ENCODE data around the gene HDDC2. TPM values are rescaled to one million over a fixed set of nuclear protein-coding genes. Genes with fewer than 3 reads are reported as not detected.

HDDC2 gene, protein sequence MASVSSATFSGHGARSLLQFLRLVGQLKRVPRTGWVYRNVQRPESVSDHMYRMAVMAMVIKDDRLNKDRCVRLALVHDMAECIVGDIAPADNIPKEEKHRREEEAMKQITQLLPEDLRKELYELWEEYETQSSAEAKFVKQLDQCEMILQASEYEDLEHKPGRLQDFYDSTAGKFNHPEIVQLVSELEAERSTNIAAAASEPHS
- total RNA-seq (2014; rRNA removed; shearing (Covaris generic)) = 195 and 198 TPM in 2 replicates
- polyA plus RNA-seq (2015; cell fraction: cytosol; rRNA removed) = 122 and 135 TPM in 2 replicates
- 69.3 and 87.8 TPM in 2 replicates for polyA plus RNA-seq (2015; cell fraction: nucleus; rRNA removed)

- peak; percentile 64 for DNase-seq (ENCODE audit: low read depth, low spot score)
Measured at GRCh38 chr6:125301435-125302391, at the start of gene HDDC2. Gene HDDC2 (minus strand): TSS chr6:125301967. CDS start chr6:125301932, 35 bp downstream.

DNA sequence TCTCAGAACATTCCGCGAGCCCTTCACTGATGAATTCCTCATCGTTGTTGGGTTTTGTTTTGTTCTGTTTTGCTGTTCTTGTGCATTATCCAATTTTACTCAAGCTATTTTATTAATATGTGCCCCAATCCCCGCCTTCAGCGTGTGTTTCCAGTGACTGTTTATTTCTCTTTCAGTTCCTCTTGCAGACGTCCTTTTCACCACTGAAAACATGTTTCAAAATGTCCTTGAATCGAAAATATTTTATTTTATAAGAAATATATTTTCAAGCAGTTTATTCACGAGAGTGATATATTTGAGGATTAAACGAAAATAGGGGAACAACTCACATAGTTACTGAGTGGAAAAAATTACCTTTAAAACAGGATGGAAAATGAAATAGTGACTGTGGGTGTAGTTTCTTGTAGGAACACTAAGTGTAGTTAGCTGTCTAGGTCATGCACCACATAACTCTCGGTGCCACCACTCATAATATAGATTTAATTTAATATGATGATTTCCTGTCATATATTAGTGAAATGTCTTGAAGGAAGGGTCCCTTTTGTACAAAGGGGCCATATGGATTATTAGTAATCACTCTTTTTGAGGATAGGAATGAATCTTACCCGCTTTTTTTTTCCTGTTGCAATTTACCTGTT is 45.3 kb upstream of the HDDC2 start:
- in situ Hi-C loops (cut with HindIII; ENCODE audit: low pct_unique_long_range_greater_than_20kb, low sequenced_read_pairs) = no loop called here
- no peak for DNase-seq (ENCODE audit: low read depth, low spot score)

More at GRCh38 chr6:125301435-125302391, at the start of gene HDDC2:
- in situ Hi-C loops (cut with HindIII; ENCODE audit: low pct_unique_long_range_greater_than_20kb, low sequenced_read_pairs) = no loop called here

DNA sequence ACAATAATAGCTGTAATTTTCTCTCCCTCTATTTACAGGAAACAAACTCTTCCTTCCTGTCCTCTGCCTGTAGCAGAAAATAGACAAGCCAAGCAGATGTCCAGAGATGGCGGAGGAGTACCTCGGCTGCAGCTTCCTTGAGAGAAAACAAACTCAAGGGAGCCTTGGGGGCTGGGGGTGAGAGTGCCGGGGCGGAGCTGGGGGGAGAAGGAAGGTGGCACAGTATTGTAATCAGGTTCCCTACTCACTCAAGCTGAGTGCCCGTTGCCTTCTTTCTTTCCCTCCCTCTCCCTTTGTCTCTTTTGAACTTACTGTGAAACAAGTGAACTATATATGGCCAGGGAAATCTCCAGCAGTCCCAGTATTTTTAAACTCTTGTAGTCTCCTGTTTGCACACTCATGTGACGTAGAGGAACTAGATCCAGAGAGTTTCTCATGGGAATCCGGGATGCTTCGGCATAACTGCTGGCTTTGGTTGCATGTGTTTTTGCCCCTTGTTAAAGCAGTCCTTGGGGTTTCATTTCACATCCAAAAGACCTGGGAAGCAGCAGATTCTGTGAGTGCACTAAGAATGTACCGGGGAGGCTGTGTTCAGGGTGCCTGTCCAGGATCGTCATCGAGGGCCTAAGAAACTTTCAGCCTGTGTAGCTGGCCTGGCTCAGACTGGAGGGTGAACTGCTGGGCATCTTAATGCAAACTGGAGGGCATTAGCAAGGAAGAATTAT is 44.6 kb upstream of the HDDC2 start:
- in situ Hi-C loops (cut with HindIII; ENCODE audit: low pct_unique_long_range_greater_than_20kb, low sequenced_read_pairs) = no loop called here

GRCh38 chr6:125341460-125341859 is 39.7 kb upstream of the HDDC2 start:
- no peak for DNase-seq (ENCODE audit: low read depth, low spot score)
- in situ Hi-C loops (cut with HindIII; ENCODE audit: low pct_unique_long_range_greater_than_20kb, low sequenced_read_pairs) = no loop called here

More for the DNA sequence above, 44.6 kb upstream of the HDDC2 start:
- DNase-seq (ENCODE audit: low read depth, low spot score) = no peak

DNA sequence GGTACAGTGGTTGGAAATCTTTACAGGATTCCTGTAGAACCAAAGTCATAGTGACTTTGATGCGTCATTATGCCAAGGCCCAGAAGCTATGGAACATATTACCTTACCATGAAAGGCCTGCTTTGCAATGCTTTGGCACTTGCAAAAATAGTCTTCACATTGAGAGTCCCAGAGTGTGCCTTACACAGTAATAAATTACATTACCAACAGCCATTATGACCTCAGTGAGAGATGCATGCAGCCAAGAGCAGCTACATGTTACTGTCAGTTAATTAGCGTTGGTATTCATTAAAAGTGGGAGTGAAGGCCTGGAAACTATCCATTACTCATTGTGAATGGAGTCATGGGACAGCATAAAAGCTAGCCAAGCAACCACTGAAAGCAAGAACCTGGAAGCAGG is 39.2 kb upstream of the HDDC2 start:
- in situ Hi-C loops (cut with HindIII; ENCODE audit: low pct_unique_long_range_greater_than_20kb, low sequenced_read_pairs) = no loop called here
- no peak for DNase-seq (ENCODE audit: low read depth, low spot score)

GRCh38 chr6:125340175-125340835 is 38.5 kb upstream of the HDDC2 start:
- DNase-seq (ENCODE audit: low read depth, low spot score) = no peak
- in situ Hi-C loops (cut with HindIII; ENCODE audit: low pct_unique_long_range_greater_than_20kb, low sequenced_read_pairs) = no loop called here

DNA sequence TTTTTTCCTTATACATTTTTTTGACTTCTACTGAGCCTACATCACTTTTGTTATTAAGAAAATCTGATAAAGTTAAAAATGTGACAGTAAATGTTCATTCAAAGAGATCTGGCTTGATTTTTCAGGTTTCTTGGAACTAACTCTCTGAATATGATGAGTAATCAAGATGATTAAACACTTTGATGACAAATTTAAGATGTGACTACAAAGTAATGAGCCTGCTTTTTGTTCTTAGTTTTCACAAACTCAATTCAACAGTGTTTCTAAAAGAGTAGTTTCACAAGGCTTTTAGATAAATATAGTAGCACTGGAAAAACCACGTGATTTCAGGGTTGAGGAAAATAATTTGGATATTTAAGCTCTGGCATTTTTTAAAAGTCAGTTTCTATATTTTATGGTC is 37.9 kb upstream of the HDDC2 start:
- DNase-seq (ENCODE audit: low read depth, low spot score) = no peak
- in situ Hi-C loops (cut with HindIII; ENCODE audit: low pct_unique_long_range_greater_than_20kb, low sequenced_read_pairs) = no loop called here

- no peak for DNase-seq (ENCODE audit: low read depth, low spot score)
Measured at GRCh38 chr6:125338381-125338780, 36.6 kb upstream of the HDDC2 start.

DNA sequence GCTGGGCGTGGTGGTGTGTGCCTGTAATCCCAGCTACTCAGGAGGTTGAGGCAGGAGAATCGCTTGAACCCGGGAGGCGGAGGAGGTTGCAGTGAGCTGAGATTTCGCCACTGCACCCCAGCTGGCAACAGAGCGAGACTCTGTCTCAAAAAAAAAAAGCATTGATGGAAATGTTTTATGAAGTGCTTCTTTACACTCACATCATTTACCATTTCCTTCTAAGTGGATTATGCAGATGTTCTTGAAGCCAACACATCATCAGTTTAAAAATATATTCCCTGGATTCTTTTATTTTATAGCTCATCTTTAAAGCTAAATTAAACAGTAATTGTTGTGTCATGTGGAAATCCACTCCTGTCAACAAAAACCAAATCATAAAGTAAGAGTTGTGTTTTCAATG is 35.9 kb upstream of the HDDC2 start:
- in situ Hi-C loops (cut with HindIII; ENCODE audit: low pct_unique_long_range_greater_than_20kb, low sequenced_read_pairs) = no loop called here
- no peak for DNase-seq (ENCODE audit: low read depth, low spot score)

More at GRCh38 chr6:125338381-125338780, 36.6 kb upstream of the HDDC2 start:
- in situ Hi-C loops (cut with HindIII; ENCODE audit: low pct_unique_long_range_greater_than_20kb, low sequenced_read_pairs) = no loop called here

GRCh38 chr6:125332664-125333063 is 30.9 kb upstream of the HDDC2 start:
- in situ Hi-C loops (cut with HindIII; ENCODE audit: low pct_unique_long_range_greater_than_20kb, low sequenced_read_pairs) = no loop called here

DNA sequence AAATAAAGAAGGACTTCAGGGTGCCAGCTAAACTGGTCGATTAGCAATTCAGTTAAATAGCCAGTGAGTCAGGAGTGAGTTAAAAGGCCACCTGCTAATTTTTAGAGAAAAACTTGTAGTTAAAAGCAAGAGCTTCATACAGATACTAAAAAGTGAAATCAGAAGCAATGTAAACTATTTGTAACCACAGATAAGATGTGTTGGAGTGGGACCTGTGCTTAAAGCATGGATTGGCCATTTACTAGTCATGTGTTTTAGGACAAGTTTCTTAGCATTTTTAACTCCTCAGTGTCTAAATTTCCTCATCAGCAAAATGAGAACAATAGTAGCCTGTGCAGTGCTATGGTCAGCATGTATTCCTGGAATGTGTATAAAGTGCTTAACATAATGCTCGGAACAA is 23.8 kb upstream of the HDDC2 start:
- DNase-seq (ENCODE audit: low read depth, low spot score) = no peak
- in situ Hi-C loops (cut with HindIII; ENCODE audit: low pct_unique_long_range_greater_than_20kb, low sequenced_read_pairs) = no loop called here

More at GRCh38 chr6:125332664-125333063, 30.9 kb upstream of the HDDC2 start:
- no peak for DNase-seq (ENCODE audit: low read depth, low spot score)

GRCh38 chr6:125323376-125323775 is 21.6 kb upstream of the HDDC2 start:
- DNase-seq (ENCODE audit: low read depth, low spot score) = no peak
- in situ Hi-C loops (cut with HindIII; ENCODE audit: low pct_unique_long_range_greater_than_20kb, low sequenced_read_pairs) = no loop called here

- in situ Hi-C loops (cut with HindIII; ENCODE audit: low pct_unique_long_range_greater_than_20kb, low sequenced_read_pairs) = no loop called here
Measured at GRCh38 chr6:125316621-125317020, 14.9 kb upstream of the HDDC2 start.

DNA sequence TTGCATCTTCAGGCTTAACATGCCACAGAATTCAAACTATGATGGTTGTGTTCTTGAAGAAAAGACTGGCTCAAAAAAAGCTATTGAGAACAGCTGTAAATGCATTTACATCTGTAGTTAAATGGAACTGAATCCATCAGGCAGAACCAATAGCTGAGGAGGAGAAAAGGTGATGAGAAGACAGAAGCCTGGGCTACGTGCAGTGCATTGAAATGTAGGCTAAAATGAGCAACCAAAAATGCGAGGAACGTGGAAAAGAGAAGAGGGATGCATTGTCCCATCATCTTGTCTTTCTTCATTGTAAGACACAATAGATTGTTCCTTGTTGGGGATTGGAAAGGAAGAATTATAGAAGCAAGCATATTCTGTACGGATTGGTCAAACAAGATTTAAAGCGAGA is 13.8 kb upstream of the HDDC2 start:
- DNase-seq (ENCODE audit: low read depth, low spot score) = no peak
- in situ Hi-C loops (cut with HindIII; ENCODE audit: low pct_unique_long_range_greater_than_20kb, low sequenced_read_pairs) = no loop called here

More at GRCh38 chr6:125316621-125317020, 14.9 kb upstream of the HDDC2 start:
- DNase-seq (ENCODE audit: low read depth, low spot score) = peak; percentile 96

GRCh38 chr6:125314009-125314581 is 12.3 kb upstream of the HDDC2 start:
- in situ Hi-C loops (cut with HindIII; ENCODE audit: low pct_unique_long_range_greater_than_20kb, low sequenced_read_pairs) = no loop called here
- peak; percentile 85 for DNase-seq (ENCODE audit: low read depth, low spot score)

GRCh38 chr6:125312950-125313349 is 11.2 kb upstream of the HDDC2 start:
- no peak for DNase-seq (ENCODE audit: low read depth, low spot score)
- in situ Hi-C loops (cut with HindIII; ENCODE audit: low pct_unique_long_range_greater_than_20kb, low sequenced_read_pairs) = no loop called here

- in situ Hi-C loops (cut with HindIII; ENCODE audit: low pct_unique_long_range_greater_than_20kb, low sequenced_read_pairs) = no loop called here
Measured at GRCh38 chr6:125312478-125312877, 10.7 kb upstream of the HDDC2 start.

More at GRCh38 chr6:125312478-125312877, 10.7 kb upstream of the HDDC2 start:
- no peak for DNase-seq (ENCODE audit: low read depth, low spot score)
